H9 (cell line): ENCODE measurements around the gene TMEM219. TPM values are rescaled to one million over a fixed set of nuclear protein-coding genes. Genes with fewer than 3 reads are reported as not detected.

ENCODE experiments used
- DNase-seq: peaks from one replicate; pipeline ENCODE4 v3.0.0-alpha.2; 2017
- H2AFZ ChIP-seq: one replicate; pipeline ENCODE4 v1.6.1; 2013; ENCODE audit warnings: mild to moderate bottlenecking, low read length, control low read depth, moderate library complexity
- H2AK5ac ChIP-seq: 2 replicates; pipeline ENCODE4 v1.6.1; 2013; ENCODE audit warnings: low read length, control low read depth, mixed read lengths; ENCODE audit not compliant: insufficient read length
- H2BK120ac ChIP-seq: one replicate; pipeline ENCODE4 v1.6.1; 2013; ENCODE audit warnings: low read depth, mild to moderate bottlenecking, low read length, control low read depth, inconsistent platforms; ENCODE audit not compliant: poor library complexity, severe bottlenecking
- H2BK12ac ChIP-seq: 2 replicates; pipeline ENCODE4 v1.6.1; 2013; ENCODE audit warnings: low read length, control low read depth, mixed read lengths, low read depth; ENCODE audit not compliant: insufficient read length
- H2BK15ac ChIP-seq: 2 replicates; pipeline ENCODE4 v1.6.1; 2013; ENCODE audit warnings: low read depth, low read length, control low read depth
- H2BK20ac ChIP-seq: one replicate; pipeline ENCODE4 v1.6.1; 2013; ENCODE audit warnings: low read depth, mild to moderate bottlenecking, low read length, control low read depth, inconsistent platforms; ENCODE audit not compliant: poor library complexity, severe bottlenecking
- H2BK5ac ChIP-seq: 2 replicates; pipeline ENCODE4 v1.6.1; 2013; ENCODE audit warnings: low read length, control low read depth, mixed read lengths; ENCODE audit not compliant: insufficient read length
- H3K14ac ChIP-seq: 2 replicates; pipeline ENCODE4 v1.6.1; 2013; ENCODE audit warnings: low read length, control low read depth; ENCODE audit not compliant: insufficient read depth
- H3K18ac ChIP-seq: 2 replicates; pipeline ENCODE4 v1.6.1; 2013; ENCODE audit warnings: low read depth, mild to moderate bottlenecking, mixed read lengths, low read length, control low read depth; ENCODE audit not compliant: insufficient read length
- H3K23ac ChIP-seq: 2 replicates; pipeline ENCODE4 v1.6.1; 2013; ENCODE audit warnings: low read length, control low read depth, mixed read lengths, low read depth; ENCODE audit not compliant: insufficient read length
- H3K23me2 ChIP-seq: 2 replicates; pipeline ENCODE4 v1.6.1; 2013; ENCODE audit warnings: low read depth, mild to moderate bottlenecking, mixed read lengths, low read length, control low read depth; ENCODE audit not compliant: insufficient read length, poor library complexity, severe bottlenecking
- H3K27ac ChIP-seq: 2 replicates; pipeline ENCODE4 v1.5.1; 2013; ENCODE audit warnings: low read length, control low read depth, mixed read lengths, low read depth; ENCODE audit not compliant: insufficient read length
- H3K27me3 ChIP-seq: 2 replicates; pipeline ENCODE4 v1.6.1; 2013; ENCODE audit warnings: low read length, control low read depth, inconsistent platforms; ENCODE audit not compliant: insufficient read depth
- H3K4ac ChIP-seq: 2 replicates; pipeline ENCODE4 v1.6.1; 2013; ENCODE audit warnings: low read depth, mild to moderate bottlenecking, control low read depth, inconsistent platforms, low read length, moderate library complexity
- H3K4me1 ChIP-seq: 2 replicates; pipeline ENCODE4 v1.6.1; 2013; ENCODE audit warnings: low read length, control low read depth, inconsistent platforms; ENCODE audit not compliant: insufficient read depth
- H3K4me2 ChIP-seq: 2 replicates; pipeline ENCODE4 v1.6.1; 2013; ENCODE audit warnings: low read length, control low read depth, mixed read lengths; ENCODE audit not compliant: insufficient read length, insufficient read depth
- H3K56ac ChIP-seq: 2 replicates; pipeline ENCODE4 v1.6.1; 2013; ENCODE audit warnings: low read depth, mild to moderate bottlenecking, mixed read lengths, low read length, control low read depth; ENCODE audit not compliant: insufficient read length
- H3K79me1 ChIP-seq: 2 replicates; pipeline ENCODE4 v1.6.1; 2013; ENCODE audit warnings: low read depth, mild to moderate bottlenecking, moderate library complexity, low read length, control low read depth, inconsistent platforms; ENCODE audit not compliant: insufficient read depth, poor library complexity, severe bottlenecking
- H3K79me2 ChIP-seq: 2 replicates; pipeline ENCODE4 v1.6.1; 2013; ENCODE audit warnings: low read length, control low read depth, inconsistent platforms; ENCODE audit not compliant: insufficient read depth
- H3K9ac ChIP-seq: 2 replicates; pipeline ENCODE4 v1.6.1; 2013; ENCODE audit warnings: low read length, control low read depth, mixed read lengths; ENCODE audit not compliant: insufficient read length; ENCODE audit errors: extremely low read depth
- H3K9me3 ChIP-seq: one replicate; pipeline ENCODE4 v1.6.1; 2013; ENCODE audit warnings: low read depth, low read length, inconsistent platforms; ENCODE audit not compliant: control insufficient read depth
- H3T11ph ChIP-seq: one replicate; pipeline ENCODE4 v1.6.1; 2013; ENCODE audit warnings: mild to moderate bottlenecking, low read length, control low read depth, inconsistent platforms
- H4K20me1 ChIP-seq: one replicate; pipeline ENCODE4 v1.6.1; 2013; ENCODE audit not compliant: control insufficient read depth, insufficient read length, insufficient read depth
- H4K5ac ChIP-seq: 2 replicates; pipeline ENCODE4 v1.6.1; 2013; ENCODE audit warnings: low read depth, mild to moderate bottlenecking, mixed read lengths, low read length, control low read depth; ENCODE audit not compliant: insufficient read length
- H4K8ac ChIP-seq: replicated peaks from 2 replicates; pipeline ENCODE4 v1.6.1; 2013; ENCODE audit warnings: low read length, control low read depth, mixed read lengths, low read depth; ENCODE audit not compliant: insufficient read length
- H4K91ac ChIP-seq: 2 replicates; pipeline ENCODE4 v1.6.1; 2013; ENCODE audit warnings: low read depth, mild to moderate bottlenecking, moderate library complexity, mixed read lengths, low read length, control low read depth; ENCODE audit not compliant: insufficient read length
- H3K27ac Mint-ChIP-seq, 3 experiments: 2 replicates in 2 of 3; 3 replicates in 1 of 3; pipeline ENCODE4 v1.8.0; 2020 to 2021; ENCODE audit warnings: mixed read lengths in 3 of 3, mild to moderate bottlenecking in 1 of 3, moderate library complexity in 1 of 3
- H3K27me3 Mint-ChIP-seq: 2 replicates; pipeline ENCODE4 v1.8.0; 2021; ENCODE audit warnings: low read depth, mild to moderate bottlenecking, moderate library complexity, mixed read lengths
- H3K36me3 Mint-ChIP-seq, 3 experiments: 2 replicates in 2 of 3; 3 replicates in 1 of 3; pipeline ENCODE4 v1.8.0; 2020 to 2021; ENCODE audit warnings: low read depth in 3 of 3, mixed read lengths in 3 of 3; ENCODE audit not compliant: insufficient read depth in 1 of 3
- H3K4me1 Mint-ChIP-seq, 2 experiments: 2 replicates each; pipeline ENCODE4 v1.8.0; 2020; ENCODE audit warnings: mixed read lengths in 2 of 2
- H3K4me3 Mint-ChIP-seq, 2 experiments: 2 replicates in 1 of 2; 3 replicates in 1 of 2; pipeline ENCODE4 v1.8.0; 2020 to 2021; ENCODE audit warnings: mild to moderate bottlenecking in 2 of 2, mixed read lengths in 2 of 2, moderate library complexity in 1 of 2
- H3K9me3 Mint-ChIP-seq, 2 experiments: 2 replicates in 1 of 2; 3 replicates in 1 of 2; pipeline ENCODE4 v1.8.0; 2020; ENCODE audit warnings: mild to moderate bottlenecking in 2 of 2, mixed read lengths in 2 of 2, moderate library complexity in 1 of 2
- CTCF ChIP-seq: fragments of 200-600 bp; sonication (generic); conservative IDR thresholded peaks from 3 replicates; pipeline ENCODE4 v1.8.0; 2021; ENCODE audit warnings: antibody characterized with exemption, mild to moderate bottlenecking
- WGBS: extraction: QIAGEN DNeasy Blood & Tissue Kit; methylation state at CpG from one replicate; pipeline ENCODE4 v1.1.7; 2013; ENCODE audit warnings: missing lambda C conversion rate, low lambda C conversion rate, mixed read lengths; ENCODE audit not compliant: insufficient read length; ENCODE audit errors: extremely low coverage; 5-methylcytosine and 5-hydroxymethylcytosine counted together
- total RNA-seq: library from RNA; stranded (reverse); gene quantifications from 2 replicates; pipeline ENCODE4 v1.2.1, GENCODE V29; 2021

Gene TMEM219
- total RNA-seq, 1 experiment from 2014 or later: 89.1 TPM

- Mint-ChIP-seq H3K27me3 (no peaks in the 10 kb centered on the region; the same call in 1 of the 2 replicates), H3K36me3 (peaks cover 12 to 56% (median 44%) of the 10 kb centered on the region in 3 experiments), H3K9me3 (no peaks in the 10 kb centered on the region), H3K27ac (no peak overlapping the region), H3K4me1 (peaks cover 10 to 12% of the 10 kb centered on the region in 2 experiments), H3K4me3 (no peak overlapping the region)
- Histone ChIP-seq H2BK15ac (no peak overlapping the region), H3K79me1 (no peaks in the 10 kb centered on the region), H3K18ac (no peak overlapping the region), H3K4me2 (no peak overlapping the region), H4K8ac (no peak overlapping the region), H3K14ac (no peak overlapping the region), H2BK20ac (no peak overlapping the region), H3K27ac (no peak overlapping the region), H3K23me2 (peaks cover 7% of the 10 kb centered on the region), H3K23ac (no peak overlapping the region), H2AFZ (no peak overlapping the region), H4K91ac (no peak overlapping the region), H2AK5ac (no peak overlapping the region), H3K4me1 (no peaks in the 10 kb centered on the region), H2BK12ac (no peak overlapping the region), H3K56ac (no peak overlapping the region), H2BK5ac (no peak overlapping the region), H3K27me3 (no peaks in the 10 kb centered on the region), H4K5ac (no peak overlapping the region), H3K4ac (no peak overlapping the region), H3K9me3 (no peaks in the 10 kb centered on the region), H2BK120ac (no peak overlapping the region), H3K79me2 (no peaks in the 10 kb centered on the region), H3K9ac (no peak overlapping the region), H3T11ph (no peak overlapping the region), H4K20me1 (no peaks in the 10 kb centered on the region)
- no peak for TF ChIP-seq CTCF
- WGBS: no CpG with 5 or more reads among the region's 5 CpGs
- DNase-seq: no peak
Observed at GRCh38 chr16:29991571-29991904, 29.7 kb downstream of the TMEM219 start.
